ENCODE measurements around the gene SPSB4.

Gene SPSB4

DNA sequence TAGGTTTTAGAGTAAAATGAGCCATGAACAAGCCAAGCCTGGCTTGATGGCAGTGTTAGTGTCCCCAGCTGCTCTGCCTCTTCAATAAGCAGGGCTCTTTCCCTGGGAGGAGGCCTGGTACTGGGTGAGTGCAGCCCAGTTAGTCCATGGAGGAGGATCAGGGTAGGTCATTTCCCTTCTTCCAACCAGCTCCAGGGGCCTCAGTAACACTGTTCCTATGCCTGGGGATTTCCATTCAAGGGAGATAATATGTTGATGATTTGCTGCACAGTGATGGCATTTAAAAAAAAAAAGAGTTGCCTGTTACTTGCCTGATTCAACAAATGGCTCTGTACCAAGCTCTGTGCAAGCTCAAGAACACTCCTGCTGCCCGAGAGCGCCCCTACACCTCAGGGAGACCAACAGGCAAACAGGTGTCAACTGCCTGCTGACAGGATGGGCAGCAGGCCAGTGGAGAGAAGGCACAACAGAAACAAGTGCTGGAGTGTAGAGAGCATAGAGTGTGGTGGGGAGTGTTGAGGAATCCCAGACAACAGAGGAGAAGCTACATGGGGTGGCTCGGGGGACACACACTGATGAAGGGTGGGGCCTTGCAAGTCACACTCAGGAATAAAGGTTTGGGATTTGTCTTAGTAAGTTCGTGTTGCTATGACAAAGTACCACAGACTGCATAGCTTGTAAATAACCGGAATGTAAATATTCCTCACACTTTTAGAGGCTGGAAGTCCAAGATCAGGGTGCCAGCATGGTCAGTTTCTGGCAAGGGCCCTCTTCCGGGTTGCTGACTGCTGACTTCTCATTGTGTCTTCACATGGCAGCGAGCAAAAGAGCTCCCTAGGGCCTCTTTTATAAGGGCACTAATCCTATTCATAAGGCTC lies 101.9 kb downstream of the SPSB4 start:
- DNase-seq (ENCODE audit: low spot score), result no peak

DNA sequence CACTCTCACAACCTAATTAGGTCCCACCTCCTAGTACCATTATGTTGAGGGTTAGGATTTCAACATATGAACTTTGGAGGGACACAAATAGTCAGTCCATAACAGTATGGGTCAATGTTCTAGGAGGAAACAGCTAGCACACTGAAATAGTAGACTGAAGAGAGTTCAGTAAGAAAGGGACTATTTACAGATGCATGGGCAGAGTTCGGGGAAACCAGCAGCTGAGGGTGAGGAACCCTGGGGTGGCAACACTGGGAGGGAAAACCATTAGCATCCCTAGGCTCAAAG lies 102.5 kb downstream of the SPSB4 start:
- no peak for DNase-seq (ENCODE audit: low spot score)

DNA sequence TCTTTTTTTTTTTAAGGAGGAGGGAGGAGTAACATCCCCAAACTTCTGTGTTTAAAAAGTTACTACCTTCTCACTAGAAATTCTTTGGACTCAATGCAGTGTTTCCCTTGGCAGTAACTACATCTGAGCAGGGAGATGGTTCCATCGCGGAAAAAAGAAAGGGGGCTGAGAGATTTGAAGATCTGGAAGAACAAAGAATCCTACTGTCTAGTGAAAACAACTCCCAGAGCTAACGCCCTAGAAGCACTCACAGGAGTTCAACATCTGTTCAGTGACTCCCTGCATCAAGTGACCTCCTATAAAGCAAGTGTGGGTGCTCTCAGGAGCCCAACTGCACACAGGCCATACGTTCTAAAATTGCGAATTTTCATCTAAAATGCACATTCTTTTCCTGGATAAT lies 113.7 kb downstream of the SPSB4 start:
- no peak for DNase-seq (ENCODE audit: low spot score)

DNA sequence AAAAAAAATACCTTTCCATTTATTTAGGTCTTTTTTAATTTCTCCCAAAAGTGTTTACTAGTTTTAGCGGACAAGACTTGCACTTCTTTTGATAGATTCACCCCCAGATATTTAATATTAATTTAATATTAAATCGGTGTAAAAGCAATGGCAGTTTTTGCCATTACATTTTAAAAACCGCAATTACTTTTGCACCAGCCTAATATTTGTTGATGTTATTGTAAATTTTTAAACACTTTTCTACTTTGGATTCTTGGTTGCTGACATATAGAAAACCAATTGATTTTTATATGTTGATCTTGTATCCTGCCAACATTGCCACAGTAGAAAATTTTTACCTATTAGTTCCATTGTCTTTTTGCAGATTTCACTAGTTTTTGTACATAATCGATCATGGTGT lies 116.5 kb downstream of the SPSB4 start:
- DNase-seq (ENCODE audit: low spot score), result no peak

DNA sequence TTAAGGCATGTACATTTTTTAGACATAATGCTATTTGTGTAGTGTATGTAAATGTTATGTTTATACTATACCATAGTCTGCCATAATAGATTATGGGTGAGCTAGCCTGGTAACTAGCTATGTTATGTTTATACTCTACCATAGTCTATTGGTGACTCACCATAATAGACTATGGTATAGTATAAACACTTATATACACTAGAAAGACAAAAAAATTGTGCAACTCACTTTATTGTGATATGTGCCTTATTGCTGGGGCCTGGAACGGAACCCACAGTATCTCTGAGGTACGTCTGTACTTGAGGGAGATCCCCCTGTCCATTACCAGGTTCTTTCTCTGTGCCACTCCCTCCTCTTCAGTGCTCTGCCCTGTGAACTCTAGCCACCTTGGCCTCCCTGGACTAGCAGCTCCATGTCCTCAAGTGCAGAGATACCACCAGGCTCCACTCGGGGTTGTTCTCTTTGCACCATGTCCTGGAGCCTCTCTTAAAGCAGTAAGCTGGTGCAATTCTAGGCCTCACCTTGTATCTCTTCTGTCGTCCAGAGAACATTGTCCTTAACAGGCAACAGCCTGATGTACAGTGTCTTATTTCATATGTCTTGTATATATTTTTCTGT lies 119.6 kb downstream of the SPSB4 start:
- no peak for DNase-seq (ENCODE audit: low spot score)

DNA sequence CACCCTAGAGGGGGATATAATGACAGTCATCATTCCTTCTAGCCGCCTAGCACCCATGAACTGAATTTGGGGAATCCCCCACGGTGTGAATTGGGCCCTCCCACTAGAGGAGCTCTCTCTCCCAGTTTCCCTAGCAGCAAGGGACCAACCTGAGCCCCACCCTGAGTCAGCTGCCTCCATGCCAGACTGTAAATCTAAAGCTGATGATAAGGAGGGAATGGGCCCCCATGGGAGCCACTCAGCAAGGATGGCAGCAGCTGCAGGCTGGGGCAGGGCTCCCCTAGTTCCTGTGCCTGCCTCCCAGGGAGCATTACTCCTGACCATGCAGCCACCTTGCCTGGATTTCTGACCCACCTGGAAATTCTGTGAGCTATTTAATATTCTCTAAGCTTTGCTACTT lies 123.5 kb downstream of the SPSB4 start:
- no peak for DNase-seq (ENCODE audit: low spot score)

DNA sequence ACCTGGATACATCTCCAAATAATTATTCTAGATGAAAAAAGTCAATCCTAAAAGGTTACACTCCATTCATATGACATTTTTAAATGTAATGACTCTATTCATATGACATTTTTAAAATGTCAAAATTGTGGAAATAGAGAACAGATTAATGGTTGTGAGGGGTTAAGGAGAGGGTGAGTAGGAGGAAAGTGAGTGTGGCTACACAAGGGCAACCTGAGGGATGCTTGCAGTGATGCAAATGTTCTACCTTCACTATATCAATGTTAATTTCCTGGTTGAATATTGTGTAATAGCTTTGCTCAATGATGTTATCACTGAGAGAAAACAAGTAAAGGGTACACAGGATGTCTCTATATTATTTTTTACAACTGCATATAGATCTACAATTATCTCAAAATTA lies 125.6 kb downstream of the SPSB4 start:
- DNase-seq (ENCODE audit: low spot score), result no peak

DNA sequence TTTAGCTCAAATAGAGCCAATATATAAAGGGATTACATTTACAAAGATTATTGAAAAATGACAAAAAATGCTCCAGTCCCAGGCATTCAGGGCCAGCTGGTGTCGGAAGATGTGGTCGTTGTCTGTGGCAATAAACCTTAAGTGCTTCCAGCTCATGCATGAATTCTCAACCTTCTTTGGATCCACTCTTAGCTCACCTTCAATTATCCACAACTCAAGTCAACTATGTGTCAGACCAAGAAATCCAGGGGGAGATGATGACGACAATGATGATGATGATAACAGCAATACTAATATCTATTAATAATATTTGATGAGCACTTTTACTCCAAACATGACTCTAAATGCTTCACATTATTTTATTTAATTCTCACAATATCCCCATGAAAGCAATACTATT lies 126.9 kb downstream of the SPSB4 start:
- DNase-seq (ENCODE audit: low spot score), result no peak

DNA sequence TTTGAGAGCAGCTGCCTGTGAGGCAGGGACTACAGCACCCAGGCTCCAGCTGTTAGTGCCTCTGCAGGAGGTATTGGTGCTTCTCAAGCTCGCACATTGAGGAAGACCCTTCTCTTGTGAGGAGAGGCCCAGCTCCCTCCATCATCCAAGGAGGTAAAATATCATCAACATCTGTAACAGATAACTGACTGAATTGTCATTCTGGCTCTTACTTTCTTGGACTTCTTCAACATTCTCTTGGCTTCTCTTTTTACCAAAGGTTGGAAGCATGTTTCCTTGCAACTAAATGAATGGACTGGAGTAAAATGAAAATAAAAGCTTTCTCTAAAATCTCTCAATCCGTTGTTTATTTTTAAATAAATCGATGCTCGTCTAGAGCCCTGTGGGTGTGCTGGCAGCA lies 127.4 kb downstream of the SPSB4 start:
- no peak for DNase-seq (ENCODE audit: low spot score)

DNA sequence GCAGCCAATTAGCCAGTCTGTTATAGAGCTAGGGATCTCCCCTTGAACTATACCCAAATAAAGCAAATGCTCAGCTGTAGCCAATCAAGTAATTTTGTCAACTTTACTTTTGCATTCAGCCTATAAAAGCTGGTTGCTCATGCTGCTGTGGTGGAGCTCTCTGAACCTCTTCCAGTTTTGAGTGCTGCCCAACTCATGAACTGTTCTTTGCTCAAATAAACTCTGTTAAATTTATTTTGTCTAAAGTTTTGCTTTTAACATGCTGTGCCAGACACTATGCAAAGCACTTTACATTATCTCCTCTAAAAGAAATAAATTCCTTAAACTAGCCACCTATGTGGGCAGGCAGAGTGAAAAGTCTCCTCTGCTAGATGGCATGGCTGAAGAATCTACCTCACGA lies 128.8 kb downstream of the SPSB4 start:
- no peak for DNase-seq (ENCODE audit: low spot score)

DNA sequence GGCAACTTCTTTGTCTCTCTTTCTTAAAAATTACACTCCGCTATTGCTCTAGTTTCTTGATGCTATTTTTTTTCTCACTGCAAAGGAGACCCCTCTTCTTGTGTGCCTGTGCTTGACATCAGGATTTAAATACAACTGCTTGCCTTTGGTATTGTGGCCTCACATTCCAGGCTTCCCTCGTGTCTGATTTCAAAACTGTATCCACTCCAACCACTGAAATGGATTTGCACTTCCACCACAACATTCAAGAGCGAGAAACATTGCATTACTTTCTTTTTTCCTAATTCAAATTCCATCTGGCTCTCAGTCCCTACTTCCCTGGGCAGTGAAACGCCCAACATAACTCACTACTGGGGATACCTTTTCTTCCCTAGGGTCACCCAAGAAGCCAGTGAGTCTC lies 130.0 kb downstream of the SPSB4 start:
- no peak for DNase-seq (ENCODE audit: low spot score)

DNA sequence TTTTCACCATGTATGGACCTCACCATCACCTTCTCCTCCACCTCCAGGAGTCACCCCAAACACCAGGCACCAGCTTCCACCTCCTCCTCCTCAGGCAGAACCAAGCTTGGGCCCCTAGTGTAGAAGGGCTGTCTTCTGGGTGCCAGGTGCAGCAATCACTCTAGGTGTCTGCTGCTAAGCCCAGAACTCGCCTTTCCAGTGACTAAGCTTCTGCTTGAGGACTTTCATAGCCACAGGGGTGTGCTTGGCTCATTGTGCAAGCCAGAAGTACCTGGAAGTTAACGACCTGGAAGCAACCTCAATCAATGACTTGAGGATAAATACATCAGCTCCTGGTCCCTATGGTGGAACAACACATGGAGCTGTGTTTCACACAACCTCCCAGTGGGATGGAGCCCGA lies 130.7 kb downstream of the SPSB4 start:
- no peak for DNase-seq (ENCODE audit: low spot score)

DNA sequence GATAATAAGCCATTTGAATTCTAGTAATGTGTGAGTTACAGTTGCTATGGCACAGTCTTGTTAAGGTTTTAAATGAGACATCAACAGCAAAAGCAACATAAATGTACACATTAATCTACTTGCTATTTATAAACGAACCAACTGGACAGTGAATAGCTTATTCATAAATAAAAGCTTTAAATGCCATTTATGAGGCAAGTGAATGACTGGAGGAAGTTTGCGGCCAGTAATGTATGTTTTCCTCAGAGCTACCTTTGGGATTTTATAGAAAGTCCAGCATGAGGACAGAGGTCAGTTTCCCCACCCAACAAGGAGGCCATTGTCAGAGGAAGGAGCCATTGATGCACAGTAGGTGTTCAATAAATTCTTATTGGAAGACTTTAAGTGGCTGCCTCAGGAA lies 132.5 kb downstream of the SPSB4 start:
- no peak for DNase-seq (ENCODE audit: low spot score)

DNA sequence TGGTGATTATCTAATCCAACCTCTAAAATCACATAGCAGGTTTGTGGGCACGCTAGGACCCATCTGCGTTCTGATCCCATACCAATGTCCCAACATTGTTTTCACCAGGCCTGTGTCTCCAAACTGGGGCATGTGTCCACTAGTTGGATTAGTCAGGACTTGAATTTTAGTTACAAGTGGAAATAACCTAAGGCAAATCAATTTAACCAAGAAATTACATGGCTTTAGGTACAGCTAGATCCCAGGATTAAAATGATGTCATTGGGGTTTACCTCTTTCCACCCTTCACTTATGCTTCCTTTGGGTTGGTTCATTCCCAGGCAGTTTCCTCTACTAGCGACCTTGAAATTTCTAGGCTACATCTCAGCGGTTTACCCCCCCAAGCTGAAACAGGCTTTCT lies 133.3 kb downstream of the SPSB4 start:
- no peak for DNase-seq (ENCODE audit: low spot score)

DNA sequence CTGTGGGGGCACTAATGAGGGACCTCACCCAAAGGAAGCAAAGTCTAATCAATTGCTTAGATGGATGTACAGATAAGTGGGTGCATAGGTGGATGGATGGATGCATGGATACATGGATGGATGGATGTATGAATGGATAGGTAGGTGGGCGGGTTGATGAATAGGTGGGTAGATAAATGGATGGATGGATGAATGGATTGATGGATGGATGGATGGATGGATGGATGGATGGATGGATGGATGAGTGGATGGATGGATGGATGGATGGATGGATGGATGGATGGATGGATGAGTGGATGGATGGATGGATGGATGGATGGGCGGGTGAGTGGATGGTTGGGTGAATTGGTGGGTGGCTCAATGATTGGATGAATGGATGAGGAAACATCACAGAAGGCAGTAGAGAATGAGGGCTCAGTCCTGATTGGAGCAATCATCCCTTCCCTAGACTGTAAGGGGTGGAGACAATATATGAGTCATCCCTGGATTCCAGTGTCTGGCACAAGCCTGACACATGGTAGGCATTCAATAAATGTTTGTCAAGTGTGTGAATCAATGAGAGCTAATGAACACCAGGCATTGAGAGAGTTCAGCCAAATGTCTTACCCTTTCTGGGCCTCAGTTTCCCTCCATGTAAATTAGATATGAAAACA lies 140.1 kb downstream of the SPSB4 start:
- peak; percentile 47 for DNase-seq (ENCODE audit: low spot score)

DNA sequence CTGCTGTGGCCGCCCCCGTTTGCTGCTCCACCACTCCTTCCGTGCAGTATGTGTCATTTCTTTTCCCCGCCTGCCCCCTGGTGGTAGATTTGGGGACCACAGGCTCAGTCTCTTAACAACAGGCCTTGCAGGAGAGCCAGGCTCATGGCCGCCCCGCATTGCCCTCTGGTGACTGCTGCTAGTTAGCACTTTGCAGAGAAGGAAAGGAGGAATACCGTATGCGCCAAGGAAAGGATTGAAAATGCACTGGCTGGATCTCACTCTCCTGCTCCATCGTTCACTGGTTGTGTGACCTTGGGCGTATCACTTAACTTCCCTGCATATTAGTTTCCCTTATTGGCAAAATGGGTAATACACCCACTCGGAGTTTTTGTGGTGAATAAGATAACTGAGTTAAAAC lies 141.2 kb downstream of the SPSB4 start:
- peak; percentile 94 for DNase-seq (ENCODE audit: low spot score)

DNA sequence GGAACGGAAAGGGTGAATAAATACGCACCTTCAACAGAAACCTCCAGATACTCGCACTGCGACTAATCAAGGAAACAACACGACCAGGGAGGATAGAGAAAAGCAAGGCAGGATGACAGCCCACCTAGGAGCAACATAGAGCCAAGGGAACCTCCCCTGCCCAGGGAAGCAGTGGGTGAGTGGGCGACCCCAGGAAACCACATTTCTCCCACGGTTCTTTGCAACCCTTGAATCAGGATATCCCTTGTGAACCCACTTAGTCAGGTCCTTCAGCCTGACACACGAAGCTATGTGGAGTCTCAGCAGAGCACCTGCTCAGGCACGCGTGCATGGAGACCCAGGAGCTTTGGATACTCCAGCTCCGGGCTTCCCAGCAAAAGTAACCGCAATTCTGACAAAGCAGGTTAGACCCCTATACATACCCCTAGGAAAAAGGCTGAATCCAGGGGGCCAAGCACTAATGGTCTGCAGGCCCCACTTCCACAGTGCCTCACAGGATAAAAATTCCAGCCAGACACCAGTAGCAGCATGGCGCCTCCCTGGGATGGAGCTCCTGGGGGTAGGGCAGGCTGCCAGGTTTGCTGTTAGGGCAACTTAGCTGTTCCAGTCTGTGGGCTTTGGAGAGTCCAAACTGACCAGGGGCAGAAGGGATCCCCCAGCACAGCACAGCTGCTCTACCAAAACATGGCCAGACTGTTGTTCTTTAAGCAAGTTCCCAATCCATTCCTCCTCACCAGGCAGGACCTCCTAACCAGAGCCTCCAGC lies 142.1 kb downstream of the SPSB4 start:
- no peak for DNase-seq (ENCODE audit: low spot score)
